ENCODE measurements around the gene HNF4A. TPM values are rescaled to one million over a fixed set of nuclear protein-coding genes. Genes with fewer than 3 reads are reported as not detected.

The HNF4A gene
- total and polyA plus RNA-seq, 2 of the 13 experiments (the other 11 are each of a cell fraction or from before 2014, with no cell fraction given): 80.9 to 169 TPM

DNA sequence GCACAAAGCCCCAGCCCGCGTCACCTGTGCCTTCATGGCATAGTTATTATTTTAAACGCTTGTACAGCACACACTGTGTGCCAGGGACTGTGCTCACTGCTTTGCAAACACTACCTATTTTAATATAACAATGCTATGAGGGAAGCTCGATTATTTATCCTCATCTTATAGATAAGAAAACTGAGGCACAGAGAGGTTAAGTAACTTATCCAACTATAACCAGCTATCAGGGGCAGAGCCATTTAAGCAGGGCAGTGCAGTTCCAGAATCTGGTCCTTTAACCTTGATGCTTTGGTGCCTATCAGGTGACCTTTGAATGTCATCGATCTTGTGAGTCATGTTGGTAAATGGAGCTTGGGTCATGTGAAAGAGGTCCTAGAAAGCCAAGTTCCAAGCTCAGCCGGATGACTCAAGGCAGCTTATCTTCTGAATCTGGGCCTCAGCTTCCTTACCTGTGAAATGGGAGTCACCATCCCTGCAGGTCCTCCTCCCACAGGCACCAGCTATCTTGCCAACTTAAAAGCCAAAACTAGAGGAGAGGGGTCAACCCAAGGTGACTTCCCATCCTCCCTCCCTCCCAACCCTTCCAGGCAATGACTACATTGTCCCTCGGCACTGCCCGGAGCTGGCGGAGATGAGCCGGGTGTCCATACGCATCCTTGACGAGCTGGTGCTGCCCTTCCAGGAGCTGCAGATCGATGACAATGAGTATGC, 63.8 kb downstream of the HNF4A start (continued):
- TF ChIP-seq, protein P1, sequence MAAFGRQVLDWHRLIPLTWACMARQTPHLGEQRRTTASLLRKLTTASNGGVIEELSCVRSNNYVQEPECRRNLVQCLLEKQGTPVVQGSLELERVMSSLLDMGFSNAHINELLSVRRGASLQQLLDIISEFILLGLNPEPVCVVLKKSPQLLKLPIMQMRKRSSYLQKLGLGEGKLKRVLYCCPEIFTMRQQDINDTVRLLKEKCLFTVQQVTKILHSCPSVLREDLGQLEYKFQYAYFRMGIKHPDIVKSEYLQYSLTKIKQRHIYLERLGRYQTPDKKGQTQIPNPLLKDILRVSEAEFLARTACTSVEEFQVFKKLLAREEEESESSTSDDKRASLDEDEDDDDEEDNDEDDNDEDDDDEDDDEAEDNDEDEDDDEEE (CRISPR knock-in tag; IDR thresholded peaks at IDR 0.05): peak; percentile 18; the same call in 1 of the 2 replicates
- no peak for TF ChIP-seq ZNF446 (CRISPR knock-in tag; IDR thresholded peaks at IDR 0.05)
- TF ChIP-seq, protein P2, sequence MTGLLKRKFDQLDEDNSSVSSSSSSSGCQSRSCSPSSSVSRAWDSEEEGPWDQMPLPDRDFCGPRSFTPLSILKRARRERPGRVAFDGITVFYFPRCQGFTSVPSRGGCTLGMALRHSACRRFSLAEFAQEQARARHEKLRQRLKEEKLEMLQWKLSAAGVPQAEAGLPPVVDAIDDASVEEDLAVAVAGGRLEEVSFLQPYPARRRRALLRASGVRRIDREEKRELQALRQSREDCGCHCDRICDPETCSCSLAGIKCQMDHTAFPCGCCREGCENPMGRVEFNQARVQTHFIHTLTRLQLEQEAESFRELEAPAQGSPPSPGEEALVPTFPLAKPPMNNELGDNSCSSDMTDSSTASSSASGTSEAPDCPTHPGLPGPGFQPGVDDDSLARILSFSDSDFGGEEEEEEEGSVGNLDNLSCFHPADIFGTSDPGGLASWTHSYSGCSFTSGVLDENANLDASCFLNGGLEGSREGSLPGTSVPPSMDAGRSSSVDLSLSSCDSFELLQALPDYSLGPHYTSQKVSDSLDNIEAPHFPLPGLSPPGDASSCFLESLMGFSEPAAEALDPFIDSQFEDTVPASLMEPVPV (CRISPR knock-in tag; IDR thresholded peaks at IDR 0.05): 0 out of 2 replicates have a peak, but pooled peaks have one; percentile 21
- TF ChIP-seq ZFP36L2 (CRISPR knock-in tag; IDR thresholded peaks at IDR 0.05): no peak
- TF ChIP-seq ZNF383 (CRISPR knock-in tag; IDR thresholded peaks at IDR 0.05; ENCODE audit: borderline replicate concordance): 0 out of 2 replicates have a peak, but pooled peaks have one; percentile 16
- TF ChIP-seq SMARCC2 (IDR thresholded peaks at IDR 0.05): peak; percentile 91; the same call in 1 of the 2 replicates
- no peak; the same call in 1 of the 2 replicates for TF ChIP-seq RFX3 (CRISPR knock-in tag; IDR thresholded peaks at IDR 0.05)
- TF ChIP-seq ZNF549 (CRISPR knock-in tag; IDR thresholded peaks at IDR 0.05): no peak
- TF ChIP-seq FOXA3 (CRISPR knock-in tag; IDR thresholded peaks at IDR 0.05): peak; percentile 92
- no peak for TF ChIP-seq NPAS2 (CRISPR knock-in tag; IDR thresholded peaks at IDR 0.05; ENCODE audit: borderline replicate concordance)
- TF ChIP-seq ZNF337 (CRISPR knock-in tag; IDR thresholded peaks at IDR 0.05; ENCODE audit: borderline replicate concordance, low read depth): no peak; the same call in 1 of the 2 replicates
- peak; percentile 93 for TF ChIP-seq SALL1 (CRISPR knock-in tag; IDR thresholded peaks at IDR 0.05)
- no peak for TF ChIP-seq ZNF138 (CRISPR knock-in tag; IDR thresholded peaks at IDR 0.05; ENCODE audit: low read depth)
- no peak for TF ChIP-seq ZNF616 (CRISPR knock-in tag; IDR thresholded peaks at IDR 0.05; ENCODE audit: low read depth)
- TF ChIP-seq, protein P3, sequence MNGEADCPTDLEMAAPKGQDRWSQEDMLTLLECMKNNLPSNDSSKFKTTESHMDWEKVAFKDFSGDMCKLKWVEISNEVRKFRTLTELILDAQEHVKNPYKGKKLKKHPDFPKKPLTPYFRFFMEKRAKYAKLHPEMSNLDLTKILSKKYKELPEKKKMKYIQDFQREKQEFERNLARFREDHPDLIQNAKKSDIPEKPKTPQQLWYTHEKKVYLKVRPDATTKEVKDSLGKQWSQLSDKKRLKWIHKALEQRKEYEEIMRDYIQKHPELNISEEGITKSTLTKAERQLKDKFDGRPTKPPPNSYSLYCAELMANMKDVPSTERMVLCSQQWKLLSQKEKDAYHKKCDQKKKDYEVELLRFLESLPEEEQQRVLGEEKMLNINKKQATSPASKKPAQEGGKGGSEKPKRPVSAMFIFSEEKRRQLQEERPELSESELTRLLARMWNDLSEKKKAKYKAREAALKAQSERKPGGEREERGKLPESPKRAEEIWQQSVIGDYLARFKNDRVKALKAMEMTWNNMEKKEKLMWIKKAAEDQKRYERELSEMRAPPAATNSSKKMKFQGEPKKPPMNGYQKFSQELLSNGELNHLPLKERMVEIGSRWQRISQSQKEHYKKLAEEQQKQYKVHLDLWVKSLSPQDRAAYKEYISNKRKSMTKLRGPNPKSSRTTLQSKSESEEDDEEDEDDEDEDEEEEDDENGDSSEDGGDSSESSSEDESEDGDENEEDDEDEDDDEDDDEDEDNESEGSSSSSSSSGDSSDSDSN (CRISPR knock-in tag; IDR thresholded peaks at IDR 0.05): peak; percentile 26; the same call in 1 of the 2 replicates
- no peak for TF ChIP-seq SP2 (CRISPR knock-in tag; IDR thresholded peaks at IDR 0.05)
- TF ChIP-seq, protein P4, sequence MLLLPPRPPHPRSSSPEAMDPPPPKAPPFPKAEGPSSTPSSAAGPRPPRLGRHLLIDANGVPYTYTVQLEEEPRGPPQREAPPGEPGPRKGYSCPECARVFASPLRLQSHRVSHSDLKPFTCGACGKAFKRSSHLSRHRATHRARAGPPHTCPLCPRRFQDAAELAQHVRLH (CRISPR knock-in tag; IDR thresholded peaks at IDR 0.05; ENCODE audit: borderline replicate concordance, low read depth): peak; percentile 61; the same call in 1 of the 2 replicates
- TF ChIP-seq MIER3 (CRISPR knock-in tag; IDR thresholded peaks at IDR 0.05; ENCODE audit: borderline replicate concordance): peak; percentile 96; the same call in 1 of the 2 replicates
- no peak for TF ChIP-seq ZKSCAN5 (CRISPR knock-in tag; IDR thresholded peaks at IDR 0.05)
- TF ChIP-seq ATM (IDR thresholded peaks at IDR 0.05; ENCODE audit: borderline replicate concordance): no peak
- peak; percentile 36; the same call in 1 of the 2 replicates for TF ChIP-seq ZSCAN31 (CRISPR knock-in tag; IDR thresholded peaks at IDR 0.05; ENCODE audit: low read depth)
- TF ChIP-seq GATAD1 (CRISPR knock-in tag; IDR thresholded peaks at IDR 0.05): peak; percentile 75
- TF ChIP-seq HDAC6 (IDR thresholded peaks at IDR 0.05; ENCODE audit: low read depth, low read length): no peak
- TF ChIP-seq TMF1 (CRISPR knock-in tag; IDR thresholded peaks at IDR 0.05; ENCODE audit: low read depth): no peak
- TF ChIP-seq SMARCE1 (IDR thresholded peaks at IDR 0.05; ENCODE audit: borderline replicate concordance): peak; percentile 95
